Measurements from ENCODE around the gene DNAJC1.

GRCh38 chr10:21728618-21729017 is 274.9 kb downstream of the DNAJC1 start:
- no peak for TF ChIP-seq POLR2A (IDR thresholded peaks at IDR 0.05)
- TF ChIP-seq CTCF (IDR thresholded peaks at IDR 0.05), result no peak
